Measurements from ENCODE around the gene TLE2.

TLE2 gene

GRCh38 chr19:2949939-2950285 is 79.2 kb downstream of the TLE2 start:
- DNase-seq (ENCODE audit: low read depth) = peak; percentile 43

All from ELR (cell line).